SW 1271 (cell line): ENCODE data around the gene EIPR1.

ENCODE experiments used
- DNase-seq, 2 experiments: peaks; one replicate each; lab custom pipeline; 2025; lab: John Stamatoyannopoulos, UW

The EIPR1 gene

DNA sequence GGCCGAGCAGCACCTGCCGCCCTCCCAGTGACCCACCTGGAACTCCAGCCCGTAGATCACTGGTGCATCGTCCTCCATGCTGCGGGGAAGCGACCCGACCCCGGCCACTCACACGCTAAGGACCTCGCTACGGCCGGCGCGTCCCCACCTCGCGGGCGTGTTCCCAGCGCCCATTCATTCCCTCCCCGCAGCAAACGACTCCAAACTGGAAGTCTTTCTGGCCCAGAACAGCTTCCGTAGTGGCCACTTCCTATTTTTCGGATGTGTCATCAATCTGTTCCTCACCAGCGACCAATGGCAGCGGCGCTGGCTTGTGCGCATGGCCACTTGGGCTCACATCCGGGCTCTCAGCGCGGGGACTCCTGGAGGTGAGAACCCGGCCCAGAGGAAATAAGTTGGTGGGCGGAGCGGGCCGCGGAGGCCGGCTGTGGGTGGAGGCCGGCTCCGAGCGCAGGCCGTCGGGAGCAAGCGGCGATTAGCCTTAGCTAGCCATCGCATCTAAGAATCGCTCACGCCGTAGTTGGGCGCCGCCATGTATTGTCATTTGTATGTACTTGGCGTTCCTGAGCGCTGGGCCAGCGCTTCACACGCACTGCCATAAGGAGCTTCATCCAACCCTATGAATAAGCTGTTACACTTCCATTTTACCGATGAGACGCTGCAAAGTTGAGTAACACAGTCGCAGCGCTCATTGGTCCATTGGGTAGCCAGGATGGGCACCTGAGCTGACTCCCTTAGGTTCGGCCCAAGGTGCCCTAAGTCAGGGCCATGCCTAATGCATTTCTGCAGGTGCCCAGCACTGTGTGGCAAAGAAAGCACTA, at the start of gene EIPR1:
TSS of gene EIPR1 (minus strand) at position 207 of the 821 bp plus-strand sequence. CDS start at position 78, 129 bp downstream.
- DNase-seq = peak; percentile 97 to 98

DNA sequence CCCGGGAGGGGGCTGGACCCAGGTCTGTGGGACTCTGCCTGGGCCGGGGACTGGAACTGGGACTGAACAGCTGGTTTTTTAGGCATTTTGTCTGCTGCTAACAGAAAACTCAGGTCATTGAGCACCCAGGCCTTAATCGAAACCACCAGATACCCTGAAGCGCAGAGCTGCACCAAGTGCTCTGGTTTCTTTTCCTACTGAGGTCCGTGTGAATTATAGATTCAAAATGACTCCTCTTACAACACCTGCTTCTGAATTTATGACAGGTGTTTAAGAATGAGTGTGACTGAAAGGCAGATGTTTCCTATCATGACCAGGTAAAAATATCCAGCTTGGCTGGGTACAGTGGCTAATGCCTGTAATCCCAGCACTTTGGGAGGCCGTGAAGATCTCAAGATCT, 49.7 kb upstream of the EIPR1 start:
- no peak for DNase-seq

DNA sequence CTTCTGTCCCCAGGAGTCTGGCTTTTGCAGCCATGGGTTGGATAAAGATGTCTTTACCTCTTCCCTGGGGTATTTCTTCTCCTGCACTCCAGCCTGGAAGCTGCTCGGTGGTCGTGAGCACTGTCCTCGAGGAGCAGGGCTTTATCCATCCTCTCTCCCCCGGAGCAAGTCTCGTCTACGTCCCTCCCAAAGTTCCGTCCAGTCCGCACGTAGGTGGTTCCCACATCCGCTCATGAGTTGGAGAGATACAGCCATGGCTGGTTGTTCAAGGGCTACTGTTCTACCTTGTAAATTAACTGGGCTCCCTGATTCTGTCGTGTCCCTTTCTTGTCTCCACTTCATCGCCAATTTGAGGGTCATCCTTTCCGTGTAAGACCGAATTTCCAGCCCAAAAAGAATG, 49.0 kb upstream of the EIPR1 start:
- no peak for DNase-seq

DNA sequence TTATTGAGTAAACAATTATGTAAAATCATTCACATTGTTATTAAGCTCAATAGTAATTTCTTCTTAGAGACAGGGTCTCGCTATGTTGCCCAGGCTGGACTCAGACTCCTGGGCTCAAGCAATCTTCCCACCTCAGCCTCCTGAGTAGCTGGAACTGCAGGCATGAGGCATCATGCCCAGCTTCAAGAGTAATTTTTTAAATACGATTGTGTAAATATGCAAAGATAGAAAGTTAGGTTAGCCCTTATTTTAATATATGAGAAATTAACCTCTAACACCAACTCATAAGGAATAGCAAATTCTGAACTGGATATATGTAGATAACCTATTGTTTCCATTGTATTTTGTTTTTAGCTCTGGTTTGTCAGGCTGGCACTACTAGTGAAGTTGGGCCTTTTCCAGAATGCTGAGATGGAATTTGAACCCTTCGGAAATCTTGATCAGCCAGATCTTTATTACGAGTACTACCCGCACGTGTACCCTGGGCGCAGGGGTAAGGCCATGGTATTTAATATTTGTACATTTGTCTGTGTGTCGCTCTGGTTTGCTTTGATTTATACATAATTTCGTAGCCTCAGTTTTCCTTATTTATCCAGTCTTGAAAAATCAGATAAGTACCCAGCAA, 46.7 kb upstream of the EIPR1 start:
- no peak for DNase-seq

DNA sequence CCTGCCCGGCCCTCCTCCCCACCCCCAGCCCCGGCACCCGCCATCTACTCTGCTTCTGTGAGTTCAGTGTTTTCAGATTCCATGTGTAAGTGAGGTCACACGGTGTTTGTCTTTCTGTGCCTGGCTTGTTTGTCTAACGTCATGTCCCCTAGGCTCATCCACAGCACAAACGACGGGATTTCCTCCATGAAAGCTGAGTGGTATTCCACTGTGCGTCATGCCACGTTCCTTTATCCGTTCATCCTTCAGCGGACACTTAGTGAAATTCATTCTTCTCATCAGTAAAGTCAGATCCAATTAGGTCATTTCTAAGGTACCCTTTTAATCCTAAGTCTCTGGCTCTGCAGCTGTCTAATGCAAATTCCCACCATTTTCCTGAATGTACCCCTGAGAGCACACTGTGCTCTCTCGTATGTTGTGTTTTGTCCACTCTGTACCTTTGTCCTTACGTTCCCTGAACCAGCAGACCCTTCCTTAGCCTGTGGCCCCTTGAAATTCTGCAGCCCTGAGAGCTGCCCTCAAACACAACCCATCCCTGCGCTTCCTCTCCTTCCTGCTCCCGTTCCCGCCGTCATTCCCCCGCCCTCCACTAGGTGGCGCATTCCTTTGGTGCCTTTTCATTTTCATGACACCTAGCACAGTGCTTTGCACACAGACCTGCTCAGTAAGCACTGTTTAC, 46.0 kb upstream of the EIPR1 start:
- peak in 1 of 2 experiments; percentile 51 for DNase-seq

DNA sequence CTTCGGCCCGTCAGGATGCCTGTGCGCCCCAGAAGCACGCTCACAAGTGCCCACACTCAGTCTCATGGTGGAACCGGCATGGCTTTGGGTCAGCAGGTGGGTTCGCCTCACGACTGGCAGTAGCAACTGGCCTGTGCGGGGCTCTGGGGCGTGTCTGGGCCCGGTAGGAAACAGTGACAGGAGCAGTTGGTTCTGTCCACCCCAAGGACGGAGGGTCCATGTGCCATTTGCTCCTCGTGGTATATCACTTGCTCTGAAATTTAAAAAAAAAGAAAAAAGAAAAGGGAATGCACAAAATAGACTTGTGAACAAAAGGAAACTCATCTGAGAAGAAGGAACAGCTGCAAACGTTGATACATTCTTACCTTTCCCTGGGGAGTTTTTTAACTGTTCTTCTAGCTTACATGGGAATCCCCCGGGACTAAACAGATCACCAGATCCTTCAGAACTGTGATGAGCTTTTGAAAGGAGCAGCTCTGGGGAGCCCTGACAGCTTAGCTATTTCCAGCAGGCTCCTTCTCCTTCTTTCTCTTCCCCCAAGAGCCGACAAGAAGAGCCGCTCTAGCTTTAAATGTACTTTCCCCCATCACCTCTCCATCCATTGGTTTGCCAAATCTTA, 44.7 kb upstream of the EIPR1 start:
- DNase-seq = no peak

DNA sequence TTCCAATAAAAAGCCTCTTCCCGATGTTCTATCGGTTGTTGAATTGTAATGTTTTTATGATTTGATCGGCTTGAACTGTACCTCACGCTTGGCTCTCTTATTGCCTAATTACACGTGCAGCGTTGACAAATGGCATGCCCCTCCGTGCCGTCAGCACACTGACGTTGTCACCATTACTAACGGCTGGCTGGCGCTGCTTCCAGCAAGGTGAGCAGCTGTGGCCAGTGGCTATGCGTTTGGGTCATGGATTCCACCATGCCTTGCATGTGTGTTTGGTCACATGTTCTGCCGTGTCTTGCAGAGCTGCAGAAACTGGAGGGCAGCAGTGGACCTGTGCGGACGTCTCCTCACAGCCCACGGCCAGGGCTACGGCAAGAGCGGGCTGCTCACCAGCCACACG, 44.0 kb upstream of the EIPR1 start:
- no peak for DNase-seq

DNA sequence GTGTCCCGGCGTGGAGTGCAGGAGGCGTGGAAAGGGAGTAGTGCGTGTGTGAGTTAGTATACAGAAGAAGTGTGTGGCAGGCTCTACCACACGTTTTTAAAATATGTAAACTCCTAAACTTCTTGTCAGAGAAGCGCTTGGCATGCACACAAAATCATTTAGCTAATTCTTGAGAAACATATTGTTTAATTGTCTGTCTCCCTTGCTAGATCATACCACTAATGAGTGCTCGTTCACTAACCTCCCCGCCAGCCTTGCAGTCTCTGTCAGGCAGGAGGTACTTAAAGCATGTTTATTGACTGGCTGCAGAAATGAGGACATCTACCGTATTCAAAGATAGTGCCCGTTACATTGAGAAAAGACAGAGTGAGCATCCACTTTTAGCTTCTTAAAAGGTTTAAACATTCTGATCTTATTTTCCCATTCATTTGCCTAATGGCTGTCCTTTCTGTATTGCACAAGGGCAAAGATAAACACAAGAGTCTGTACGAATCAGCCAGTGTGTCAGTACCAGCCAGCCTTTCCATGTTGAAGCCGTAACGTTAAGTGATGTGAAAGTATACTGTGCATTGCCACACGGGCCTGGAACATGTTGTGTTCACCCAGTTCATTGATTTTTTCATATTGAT, 43.3 kb upstream of the EIPR1 start:
- DNase-seq = no peak

DNA sequence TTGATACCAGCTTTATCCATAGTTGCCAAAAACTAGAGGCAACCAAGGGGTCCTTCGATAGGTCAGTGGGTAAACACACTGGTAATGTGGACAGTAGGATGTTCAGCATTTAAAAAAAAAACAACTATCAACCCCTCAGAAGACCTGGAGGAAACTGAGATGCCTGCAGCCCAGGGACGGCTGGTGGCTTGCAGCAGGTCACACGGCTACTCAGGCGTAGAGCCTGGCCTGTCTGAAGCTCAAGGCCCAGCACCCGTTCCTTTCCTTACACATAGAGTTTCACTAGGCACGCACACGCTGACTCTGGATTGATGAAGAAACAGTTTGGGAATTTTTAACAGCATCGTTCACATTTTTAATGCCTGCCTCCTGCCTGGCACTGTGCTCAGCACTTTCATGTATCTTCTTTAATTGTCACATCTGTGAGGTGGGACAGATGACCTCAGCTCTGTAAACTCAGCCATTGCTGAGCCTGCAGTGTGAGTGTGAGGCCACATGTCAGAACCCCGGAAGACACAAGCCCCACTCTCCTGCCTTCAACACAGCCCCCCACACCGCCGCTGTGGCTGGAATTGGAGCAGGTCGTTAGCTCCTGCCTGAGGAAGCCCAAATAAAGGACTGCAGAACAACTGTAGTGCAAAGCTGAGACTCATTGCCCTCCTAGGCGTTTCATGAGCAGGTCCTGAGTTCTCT, 42.6 kb upstream of the EIPR1 start:
- no peak for DNase-seq

DNA sequence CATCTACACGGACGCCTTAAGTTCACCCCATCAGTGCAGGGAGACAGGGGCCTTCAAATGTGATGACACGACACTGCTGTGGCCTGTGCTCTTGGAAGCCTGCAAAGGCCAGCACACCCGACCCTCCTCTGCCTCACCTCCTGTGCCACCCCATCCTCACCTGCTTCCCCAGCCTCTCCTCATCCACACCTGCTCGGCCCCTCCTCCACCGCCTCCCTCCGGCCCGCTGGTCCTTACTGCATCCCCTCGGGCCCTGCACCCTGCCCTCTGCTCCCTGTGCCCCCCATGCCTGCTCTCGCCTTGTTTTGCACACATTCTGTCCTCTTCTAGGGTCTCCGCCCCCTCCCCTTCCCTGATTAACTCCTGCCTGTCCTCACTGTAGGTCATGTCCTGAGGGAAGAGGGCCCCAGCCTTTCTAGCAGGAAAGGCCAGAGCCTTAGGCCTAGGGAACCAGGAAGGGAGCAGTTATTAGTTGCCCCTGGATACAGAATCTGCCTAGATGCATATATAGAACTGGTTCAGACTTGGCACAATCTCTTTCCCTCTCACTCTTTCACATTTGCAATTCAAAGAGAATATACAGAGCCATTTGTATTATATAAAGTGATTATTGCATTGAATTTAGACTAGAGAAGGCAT, 41.3 kb upstream of the EIPR1 start:
- DNase-seq = no peak

DNA sequence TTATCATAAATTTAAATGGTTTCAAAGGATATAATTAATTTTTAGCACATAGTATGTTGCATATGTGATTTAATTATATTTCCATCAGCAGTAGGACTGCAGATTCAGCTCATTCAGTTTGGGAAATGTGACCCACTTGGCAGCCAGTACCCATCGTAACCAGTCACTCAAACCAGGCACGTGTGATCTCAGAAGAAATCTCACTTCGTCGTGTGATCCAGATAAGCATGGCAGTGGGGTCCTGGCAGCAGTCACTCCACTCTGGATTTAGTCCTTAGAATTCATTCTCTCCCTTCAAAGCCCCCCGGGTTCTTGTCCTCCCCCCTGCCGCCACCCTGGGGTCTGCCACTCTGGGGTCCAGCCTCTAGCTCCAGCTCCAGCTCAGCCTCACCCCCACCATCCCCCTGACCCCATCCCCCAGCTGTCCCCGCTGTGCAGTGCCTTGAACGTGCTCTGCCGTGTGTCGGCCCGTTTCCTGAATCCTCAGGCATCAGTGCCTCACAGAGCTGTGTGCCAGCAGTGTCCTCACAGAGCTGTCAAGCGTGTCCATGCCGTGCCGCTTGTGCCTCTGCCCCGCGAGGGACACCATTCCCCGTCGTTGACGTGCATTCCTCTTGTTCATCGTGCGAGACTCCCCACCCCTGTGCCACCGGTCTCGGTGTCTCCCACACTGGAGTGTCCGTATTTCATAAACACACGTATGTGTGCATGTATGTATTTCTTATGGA, 36.7 kb upstream of the EIPR1 start:
- DNase-seq = no peak

DNA sequence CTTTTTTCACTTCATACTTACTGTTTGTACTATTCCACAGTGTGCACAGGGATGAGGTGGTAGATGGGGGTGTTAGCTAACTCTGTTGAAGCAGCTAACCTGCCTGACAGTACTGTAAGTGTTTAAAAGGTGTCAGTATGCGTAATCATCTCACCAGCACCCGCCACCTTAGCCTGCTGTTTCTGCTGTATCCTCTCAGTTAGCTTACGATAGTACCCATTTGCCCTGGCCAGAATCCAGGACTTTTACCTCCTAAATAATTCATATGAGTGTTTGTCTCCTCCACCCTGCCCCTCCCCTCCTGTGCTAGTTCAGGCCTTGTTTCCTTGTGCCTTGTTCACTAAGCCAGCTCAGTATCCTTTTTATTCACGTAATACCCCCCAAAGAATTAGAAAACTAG, 36.1 kb upstream of the EIPR1 start:
- no peak for DNase-seq

DNA sequence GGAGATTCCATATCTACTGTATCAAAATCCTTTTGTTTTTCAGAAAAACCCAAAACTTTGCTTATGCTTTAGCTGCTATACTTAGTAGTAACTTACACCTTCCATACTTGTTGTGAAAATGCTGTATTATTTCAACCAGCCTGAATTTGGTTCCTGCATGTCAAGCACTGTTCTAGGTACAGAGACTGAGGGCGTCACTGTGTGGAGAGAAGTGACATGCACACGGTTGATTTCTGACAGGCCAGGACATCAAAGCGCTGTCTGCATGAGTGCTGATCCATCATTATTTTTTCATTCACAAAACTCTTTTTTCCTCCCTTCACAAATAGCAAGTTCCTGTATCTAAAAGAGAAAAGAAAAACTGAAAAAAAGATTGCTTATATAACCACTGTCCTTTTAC, 33.5 kb upstream of the EIPR1 start:
- DNase-seq = no peak

DNA sequence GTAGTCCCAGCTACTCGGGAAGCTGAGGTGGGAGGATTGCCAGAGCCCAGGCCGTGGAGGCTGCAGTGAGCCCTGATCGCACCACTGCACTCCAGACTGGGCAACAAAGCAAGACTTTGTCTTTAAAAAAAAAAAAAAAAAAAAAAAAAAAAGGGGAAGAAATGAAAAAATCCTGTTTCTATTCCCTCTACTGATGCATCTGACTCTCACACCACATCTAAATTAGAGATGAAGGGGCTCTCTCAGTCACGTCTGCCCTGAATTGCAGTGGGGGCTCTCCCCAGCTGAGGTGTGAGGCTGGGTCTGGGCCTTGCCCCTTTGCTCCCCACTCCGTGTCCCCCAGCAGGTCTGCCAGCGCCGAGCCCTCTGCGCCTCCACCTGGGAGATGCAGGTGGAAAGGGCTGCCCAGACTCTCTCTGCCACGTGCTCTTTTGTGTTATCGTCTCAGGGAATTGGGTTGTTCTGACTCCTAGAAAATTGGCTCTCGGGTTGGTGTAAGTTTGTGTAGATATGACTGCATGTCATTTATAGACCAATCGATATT, 32.1 kb upstream of the EIPR1 start:
- DNase-seq = no peak

DNA sequence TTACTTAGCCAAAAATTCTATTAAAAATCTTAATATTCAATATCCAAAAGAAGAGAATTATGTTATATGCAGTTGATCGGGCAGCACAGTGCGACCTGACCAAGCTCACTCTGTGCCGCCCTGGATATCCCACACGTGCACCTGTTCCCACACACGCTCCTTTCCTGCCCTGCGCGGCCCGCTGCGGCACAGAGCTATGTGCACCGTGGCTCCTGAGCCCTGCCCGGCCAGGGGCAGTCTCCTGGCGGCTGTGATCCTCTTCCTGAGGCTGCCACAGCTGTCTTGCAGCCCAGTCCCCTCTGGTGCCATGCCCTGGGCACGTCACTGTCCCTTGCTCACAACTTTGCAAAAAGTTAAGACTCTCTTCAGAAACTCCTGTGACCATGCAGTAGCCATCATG, 31.2 kb upstream of the EIPR1 start:
- no peak for DNase-seq

DNA sequence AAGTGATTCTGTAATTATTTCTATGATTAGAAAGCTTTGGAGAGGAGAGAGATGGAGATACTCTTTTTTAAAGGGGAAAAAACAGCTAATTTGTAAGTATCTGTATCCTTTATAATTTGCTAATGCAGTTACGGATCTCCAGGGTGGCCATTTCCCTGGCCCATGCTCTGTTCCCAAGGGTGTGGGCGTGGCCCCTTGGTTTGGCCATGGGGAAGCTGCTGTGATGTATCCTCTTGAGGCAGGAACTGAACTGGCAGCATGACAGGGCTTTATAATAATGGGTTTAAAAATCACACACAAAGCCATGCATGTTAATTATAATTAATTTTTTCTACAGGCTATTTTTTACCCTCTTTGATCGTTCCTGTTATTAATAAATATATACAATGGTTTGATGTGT, 28.9 kb upstream of the EIPR1 start:
- DNase-seq = no peak

DNA sequence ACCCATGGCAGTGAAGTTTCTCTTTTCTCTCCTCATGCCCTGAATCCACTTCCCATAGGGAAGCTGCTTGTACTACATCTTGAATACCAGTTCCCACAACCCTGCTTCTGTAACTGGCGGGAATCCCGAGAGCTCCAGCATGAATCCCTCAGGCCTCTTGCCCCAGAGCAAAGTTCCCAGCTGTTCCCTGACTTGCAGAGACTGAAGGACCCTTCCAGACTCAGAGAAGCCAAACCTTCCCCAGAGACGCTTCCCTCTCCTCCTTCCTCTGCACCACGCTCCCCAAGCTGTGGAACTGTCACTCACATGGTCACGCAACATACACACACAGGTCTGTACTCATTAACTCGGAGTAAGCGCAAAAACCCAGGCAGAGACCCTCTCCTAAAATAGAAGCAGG, 28.3 kb upstream of the EIPR1 start:
- DNase-seq = no peak

DNA sequence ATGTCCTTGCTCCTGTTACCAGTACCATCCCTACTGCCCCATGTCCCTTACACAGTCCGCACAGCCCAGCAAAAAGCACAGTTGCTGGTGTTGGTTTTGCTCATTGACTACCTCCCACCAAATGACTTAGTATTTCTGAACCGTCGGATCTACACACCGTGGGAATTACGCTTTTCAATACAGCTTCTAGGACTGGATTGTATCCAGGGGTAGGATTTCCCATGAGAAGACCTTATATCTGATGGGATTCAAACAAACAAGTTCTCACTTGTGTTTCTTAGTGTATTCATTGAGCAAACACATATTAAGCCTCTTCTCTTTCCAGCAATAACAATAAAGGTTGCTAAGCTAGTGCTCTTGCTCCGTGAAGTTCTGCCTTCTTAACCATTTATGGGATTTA, 27.7 kb upstream of the EIPR1 start:
- no peak for DNase-seq

DNA sequence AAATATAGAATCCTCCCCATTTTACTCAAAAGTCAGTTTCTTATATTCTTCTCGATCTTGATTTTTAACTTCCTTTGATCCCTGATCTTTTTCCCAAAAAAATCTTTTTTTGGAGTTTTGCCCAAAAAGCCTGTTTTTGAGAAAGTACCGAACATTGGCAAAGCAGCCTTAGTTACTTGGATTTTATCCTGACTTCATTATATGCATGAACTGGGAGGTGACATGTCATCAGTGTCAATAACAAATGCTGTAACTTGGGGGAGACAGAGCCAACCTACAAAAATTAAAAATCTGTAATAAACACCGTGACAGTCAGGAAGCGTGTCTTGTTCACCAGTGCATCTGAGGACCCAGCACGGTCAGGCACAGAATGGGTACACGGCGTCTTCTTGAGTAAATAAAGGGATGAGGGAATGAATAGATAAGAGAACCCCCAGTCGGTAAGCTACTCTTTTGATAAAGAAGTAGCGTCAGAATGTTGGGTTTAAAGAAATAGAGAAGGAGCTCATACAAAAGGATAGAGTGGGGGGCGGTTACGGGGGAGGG, 26.8 kb upstream of the EIPR1 start:
- no peak for DNase-seq
